Glomerular endothelial cell (primary cell): Measurements from ENCODE around the gene CCL21. TPM values are rescaled to one million over a fixed set of nuclear protein-coding genes. Genes with fewer than 3 reads are reported as not detected.

Experiments used
- DNase-seq: peaks from one replicate; pipeline ENCODE4 v3.0.0-alpha.2; 2011; ENCODE audit warnings: low read depth, low spot score; ENCODE audit errors: extremely low read depth
- total RNA-seq: library from RNA; depleted of rRNA; stranded (reverse); fragments of >200 nt; gene quantifications from 2 replicates; pipeline ENCODE4 v1.2.3, GENCODE V29; 2015

The CCL21 gene
- total RNA-seq, 1 donor from 2014 or later: 0.64 TPM

DNA sequence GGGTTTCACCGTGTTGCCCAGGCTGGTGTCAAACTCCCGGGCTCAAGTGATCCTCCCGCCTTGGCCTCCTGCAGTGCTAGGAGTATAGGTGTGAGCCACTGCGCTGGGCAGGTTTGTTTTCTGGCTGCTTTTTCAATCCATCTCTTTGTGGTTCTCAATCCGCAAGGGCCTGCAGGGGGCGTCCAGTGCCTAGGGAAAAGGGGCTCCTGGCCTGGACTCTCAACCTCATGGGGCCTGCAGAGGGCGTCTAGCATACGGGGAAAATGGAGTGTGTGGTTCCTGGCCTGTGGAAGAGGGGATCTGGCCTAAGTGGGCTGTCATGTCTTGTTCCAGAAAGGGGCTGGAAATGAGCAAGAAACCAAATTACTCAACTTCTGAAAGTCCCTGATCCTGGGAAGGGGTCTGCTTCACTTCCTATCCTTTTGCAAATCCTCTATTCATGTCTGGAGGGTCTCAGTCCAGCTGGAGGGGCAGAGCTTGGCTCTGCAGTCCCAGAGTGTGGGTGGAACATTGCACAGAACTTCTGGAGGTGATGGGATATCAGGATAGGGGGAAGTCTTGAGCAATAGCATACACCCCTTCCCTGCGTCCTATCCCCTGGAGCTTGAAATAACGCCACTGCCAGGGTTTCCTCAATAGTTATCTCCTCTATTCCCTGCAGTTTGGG is 34.8 kb downstream of the CCL21 start:
- DNase-seq: peak; percentile 34

DNA sequence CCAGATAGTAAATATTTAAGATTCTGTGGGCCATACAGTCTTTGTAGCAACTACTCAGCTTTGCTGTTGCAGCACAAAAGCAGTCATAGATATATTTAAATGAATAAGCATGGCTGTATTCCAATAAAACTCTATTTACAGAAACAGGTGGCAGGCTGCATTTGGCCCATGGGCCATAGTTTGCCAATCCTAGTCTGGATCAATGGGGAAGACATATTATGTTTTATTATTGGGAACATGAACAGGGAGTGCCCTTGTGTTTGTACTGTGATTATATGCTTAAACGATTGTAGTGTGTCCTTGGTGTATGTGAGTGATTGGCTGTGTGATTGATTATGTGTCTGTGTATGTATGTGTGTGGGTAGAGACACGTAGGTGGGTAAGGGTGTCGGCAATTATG is 35.5 kb downstream of the CCL21 start:
- no peak for DNase-seq

DNA sequence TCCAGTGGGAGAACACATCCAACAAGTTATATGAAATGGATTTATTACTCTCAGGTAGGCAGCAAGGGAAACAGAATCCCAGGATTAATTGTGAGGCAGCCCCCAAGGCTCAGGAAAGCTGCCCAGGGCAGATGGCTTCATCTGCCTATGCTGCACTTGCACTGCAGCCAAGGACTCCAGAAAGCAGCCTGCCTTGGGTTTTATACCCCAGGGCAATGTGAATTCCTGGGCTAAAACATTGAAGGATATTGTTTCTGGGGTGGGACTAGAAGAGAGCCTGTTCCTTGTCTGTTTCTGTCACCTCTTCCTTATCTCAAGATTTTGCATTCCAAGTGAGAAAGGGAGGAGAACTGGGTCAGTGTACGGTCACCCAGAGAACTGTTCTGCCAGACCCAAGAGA is 38.6 kb downstream of the CCL21 start:
- DNase-seq: no peak

DNA sequence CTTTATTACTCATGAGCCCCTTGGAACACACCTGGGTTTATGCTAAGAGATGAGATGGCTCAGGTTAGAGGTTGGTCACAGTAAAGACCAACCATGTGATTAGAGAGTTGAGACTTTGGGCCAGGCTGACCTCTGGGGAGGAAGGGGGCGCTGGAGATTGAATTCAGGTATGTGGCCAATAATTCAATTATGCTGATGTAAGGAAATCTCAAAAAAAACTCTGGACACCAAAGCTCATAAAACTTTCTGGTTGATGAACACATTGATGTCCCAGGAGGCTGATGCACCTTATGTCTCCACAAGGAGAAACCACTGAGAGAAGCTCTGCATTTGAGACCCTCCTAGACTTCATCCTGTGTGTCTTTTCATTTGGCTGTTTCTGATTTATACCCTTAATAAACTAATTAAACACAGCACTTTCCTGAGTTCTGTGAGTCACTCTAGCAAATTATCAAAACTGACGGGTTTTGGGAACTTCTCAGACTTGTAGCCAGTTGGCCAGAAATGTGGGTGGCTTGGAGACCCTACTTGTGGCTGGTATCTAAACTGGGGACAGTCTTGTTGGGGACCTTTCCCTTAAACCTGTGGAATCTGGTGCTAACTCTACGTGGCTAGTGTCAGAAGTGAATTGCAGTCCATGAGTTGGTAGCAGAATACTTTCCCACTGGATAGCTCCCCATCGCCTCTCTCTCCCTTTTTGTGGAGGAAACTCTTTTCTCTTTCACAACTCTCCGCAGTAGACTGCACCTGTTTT is 40.0 kb downstream of the CCL21 start:
- no peak for DNase-seq

DNA sequence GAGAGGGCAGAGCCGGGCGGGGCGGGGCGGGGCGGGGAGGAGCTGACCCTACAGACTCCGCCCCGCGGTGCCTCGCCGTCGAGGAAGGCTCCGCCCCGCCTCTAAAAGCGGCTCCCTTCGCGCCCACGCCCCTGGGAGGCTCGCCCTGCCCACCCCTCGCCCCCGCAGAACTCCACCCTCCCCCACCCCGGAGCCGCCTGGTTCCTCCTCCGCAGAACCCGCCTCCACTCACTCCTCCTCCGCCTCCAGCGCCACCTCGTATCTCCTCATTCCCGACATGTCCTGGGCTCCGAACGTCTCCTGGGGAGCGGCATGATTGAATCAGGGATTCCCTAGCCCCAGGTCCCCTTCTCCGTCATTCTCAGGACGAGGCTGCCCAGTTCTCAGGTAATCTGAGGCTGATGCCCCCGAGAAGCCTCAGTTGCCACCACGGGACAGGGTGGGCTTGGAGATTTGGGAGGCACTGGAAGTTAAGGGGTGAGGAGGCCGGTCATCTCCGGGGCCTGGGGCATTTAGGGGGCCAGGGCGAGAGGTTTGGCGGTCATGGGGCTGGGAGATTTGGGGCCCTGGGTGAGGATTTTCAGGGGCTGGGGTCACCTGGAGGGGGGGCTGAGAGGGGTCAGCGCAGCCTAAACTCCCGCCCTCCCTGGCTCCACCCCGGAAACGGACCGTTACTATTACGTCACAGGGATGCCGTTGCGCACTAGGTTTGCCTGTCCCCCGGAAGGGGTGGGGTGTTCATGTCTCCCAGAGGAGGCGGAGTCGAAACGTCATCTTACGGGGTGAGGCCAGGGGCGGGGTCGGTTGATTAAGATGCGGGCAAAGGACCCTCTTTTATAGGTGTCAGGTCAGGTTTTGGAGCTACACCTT is 44.3 kb downstream of the CCL21 start:
- no peak for DNase-seq

DNA sequence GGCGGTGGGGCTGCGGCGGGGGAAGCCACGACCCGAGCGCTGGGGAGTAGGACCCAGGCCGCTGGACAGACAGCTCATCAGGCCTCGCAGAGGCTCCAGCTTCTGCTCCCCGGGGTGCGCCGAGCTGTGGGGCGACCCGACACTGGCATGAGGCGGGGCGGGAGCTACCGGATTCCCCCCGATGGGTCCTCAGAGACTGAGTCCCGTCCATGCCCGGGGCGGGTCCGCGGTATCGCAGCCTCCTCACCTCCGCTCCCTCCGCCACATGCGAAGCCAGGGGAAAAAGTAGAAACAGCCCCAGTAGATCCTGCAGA is 44.9 kb downstream of the CCL21 start:
- DNase-seq: no peak

DNA sequence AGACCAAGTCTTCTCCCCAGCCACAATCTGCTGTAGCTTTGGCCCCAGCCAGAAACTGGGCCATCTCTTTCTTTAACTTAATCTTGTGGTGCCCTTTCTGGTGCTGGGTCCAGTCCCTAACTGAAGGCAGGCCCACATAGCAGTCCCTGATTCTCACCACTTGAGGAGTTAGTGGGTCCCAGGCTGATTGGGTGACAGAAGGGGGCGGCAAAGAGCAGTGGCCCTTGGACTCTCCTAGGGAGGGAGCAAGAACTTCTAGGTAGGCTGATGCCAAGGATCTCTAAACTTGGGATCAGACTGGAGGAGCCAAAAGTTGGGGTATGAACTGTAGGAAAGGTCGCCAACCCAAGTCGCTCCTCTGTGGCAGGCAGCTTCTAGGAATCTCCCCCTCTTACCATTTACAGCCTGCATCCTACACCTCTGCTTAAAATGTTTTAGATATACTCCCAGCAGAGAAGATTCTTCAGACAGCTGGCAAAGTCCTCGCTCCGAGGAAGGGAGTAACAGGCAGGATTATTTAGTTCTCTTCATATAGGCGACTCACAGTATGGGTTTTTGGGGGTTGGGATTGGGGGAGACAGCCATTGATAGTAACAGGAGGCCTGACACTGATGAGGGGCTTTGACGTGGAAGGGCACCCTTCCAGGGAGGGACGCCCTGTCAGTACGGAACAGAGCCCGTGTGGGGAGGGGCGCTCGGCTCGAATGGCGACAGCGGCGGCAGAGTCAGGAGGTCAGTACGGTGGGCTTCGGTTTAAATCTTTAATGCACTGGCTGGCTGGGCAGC is 45.5 kb downstream of the CCL21 start:
- no peak for DNase-seq

DNA sequence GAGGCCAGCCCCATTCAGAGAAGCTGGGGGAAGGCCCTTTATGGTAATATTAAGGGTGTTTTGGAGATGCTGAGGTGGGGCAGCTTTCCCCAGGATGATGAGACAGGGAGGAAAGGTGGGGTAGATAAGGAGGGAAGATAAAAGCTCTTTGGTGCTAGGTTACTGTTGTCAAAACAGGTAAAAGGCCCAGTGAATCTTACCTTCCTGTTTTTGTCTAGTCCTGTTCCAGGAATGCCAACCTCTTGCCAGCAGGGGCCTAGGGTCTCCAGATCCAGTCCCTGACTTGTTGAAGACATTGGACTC is 46.7 kb downstream of the CCL21 start:
- DNase-seq: no peak

DNA sequence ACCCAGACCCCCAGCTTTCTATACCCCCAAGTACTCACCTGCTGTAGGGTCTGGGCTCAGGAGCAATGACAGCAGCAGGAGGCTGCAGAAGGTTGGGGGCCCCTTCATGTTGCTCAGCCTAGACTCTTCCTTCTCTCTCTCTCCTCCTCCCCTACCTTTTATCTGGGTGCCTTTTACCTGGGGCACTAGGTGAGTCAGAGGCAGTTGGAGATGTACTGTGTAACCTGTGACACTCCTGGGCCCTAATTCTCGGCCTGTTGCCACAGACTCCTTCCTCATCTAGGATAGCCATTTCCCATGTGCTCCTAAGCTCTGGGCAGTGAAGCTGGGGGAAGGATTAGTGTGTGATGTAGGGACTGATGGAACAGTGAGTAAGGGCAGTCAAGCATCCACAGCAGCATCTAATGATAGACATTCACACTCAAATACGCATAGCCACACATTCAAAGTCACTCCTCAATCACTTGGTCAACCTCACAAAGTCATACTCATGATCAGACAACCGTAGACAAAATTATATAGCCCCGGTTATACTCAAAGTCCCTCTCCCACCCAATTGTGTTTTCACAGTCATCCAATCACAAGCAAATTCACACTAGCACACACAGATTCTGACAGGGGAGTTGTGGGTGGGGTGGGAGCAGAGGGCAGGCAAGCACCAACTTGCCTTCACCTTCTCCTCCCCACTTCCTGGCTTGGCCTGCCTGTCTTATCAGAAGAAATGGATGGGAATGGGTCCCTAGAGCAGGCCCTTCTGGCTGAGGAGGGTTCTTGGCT is 47.2 kb downstream of the CCL21 start, which contains the start of gene CCL27:
Gene CCL27, minus strand, starts transcription at position 132 of the 777 bp plus-strand sequence. Its CDS starts 24 bp downstream, at position 108.
- no peak for DNase-seq

DNA sequence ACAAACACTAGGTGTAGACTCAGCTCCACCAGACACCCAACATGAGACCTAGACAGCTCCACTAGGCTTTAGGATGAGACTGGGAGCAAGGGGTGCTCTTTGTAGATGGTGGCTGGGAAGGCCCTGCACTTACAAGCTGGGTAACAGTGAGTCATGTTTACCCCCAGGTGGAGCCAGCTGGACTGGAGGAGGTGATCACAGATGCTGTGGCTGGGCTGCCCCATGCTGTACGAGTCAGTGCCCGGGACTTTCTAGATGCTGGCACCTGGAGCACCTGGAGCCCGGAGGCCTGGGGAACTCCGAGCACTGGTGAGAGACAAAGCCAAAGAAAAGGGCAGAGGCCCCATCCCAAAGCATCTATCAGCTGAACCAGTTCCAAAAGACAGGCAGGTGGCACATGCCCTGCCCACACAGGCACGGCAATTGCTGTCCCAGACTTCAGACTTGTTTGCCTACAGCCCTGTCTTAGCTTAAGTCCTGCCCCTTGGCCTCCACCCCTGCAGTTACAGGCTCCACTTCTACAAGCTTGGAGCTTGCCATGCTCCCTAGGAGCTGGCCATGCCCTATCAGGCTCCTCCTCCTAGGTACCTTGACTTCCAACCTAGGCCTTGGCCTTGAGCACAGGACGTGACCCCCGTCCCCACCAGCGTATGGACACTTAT is 50.2 kb downstream of the CCL21 start:
- no peak for DNase-seq

Other genes starting within 250 kb of the CCL21 start
- gene ENHO, start 187.1 kb downstream of the CCL21 start, total RNA-seq: not detected in 2 replicates
- not detected in 2 replicates for gene CNTFR, start 120.4 kb downstream of the CCL21 start, total RNA-seq
- gene RPP25L, start 98.0 kb downstream of the CCL21 start, total RNA-seq: 17.5 and 21.5 TPM in 2 replicates
- gene DCTN3, start 89.6 kb downstream of the CCL21 start, total RNA-seq: 97.1 and 138 TPM in 2 replicates
- gene ARID3C, start 81.1 kb downstream of the CCL21 start, total RNA-seq: 0.29 TPM in 1 of 2 replicates, not detected in the other
- gene SIGMAR1, start 72.3 kb downstream of the CCL21 start, total RNA-seq: 105 and 134 TPM in 2 replicates
- 29.9 and 39.8 TPM in 2 replicates for gene GALT, start 63.5 kb downstream of the CCL21 start, total RNA-seq
- gene IL11RA, start 58.0 kb downstream of the CCL21 start, total RNA-seq: 5.7 and 9.3 TPM in 2 replicates
- gene CCL27, start 47.5 kb downstream of the CCL21 start, total RNA-seq: not detected in 2 replicates
- not detected in 2 replicates for gene CCL19, start 18.9 kb downstream of the CCL21 start, total RNA-seq
- 0.06 TPM in 1 of 2 replicates, not detected in the other for gene PHF24, start 248.1 kb upstream of the CCL21 start, total RNA-seq